ENCODE results near the gene CD226. TPM values are rescaled to one million over a fixed set of nuclear protein-coding genes. Genes with fewer than 3 reads are reported as not detected.

CD226 gene
- polyA plus RNA-seq, 1 of the 3 experiments (the other 2 are of a cell fraction) = 0.56 TPM

DNA sequence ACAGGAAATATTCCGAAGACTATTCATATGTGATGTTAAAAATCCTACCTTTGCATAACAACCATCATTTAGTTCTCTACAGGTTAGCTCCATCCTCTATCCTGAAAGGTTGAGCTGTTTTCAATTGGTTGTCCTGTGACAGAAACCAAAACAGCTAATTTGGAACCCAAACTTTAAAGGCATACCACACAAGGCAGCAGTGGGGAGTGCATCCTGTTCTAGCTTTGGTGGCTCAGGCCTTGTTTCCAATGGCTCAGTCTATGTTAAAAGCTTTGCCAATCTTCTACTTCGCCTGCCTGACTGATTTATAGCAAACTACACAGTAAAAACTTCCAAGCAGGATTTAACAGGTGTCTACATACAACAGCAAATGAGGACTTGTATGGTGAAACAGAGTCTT is 3.2 kb downstream of the CD226 start:
- no peak overlapping the region for H3K4me2 ChIP-seq
- H3K79me2 ChIP-seq (ENCODE audit: insufficient read depth) = no peaks in the 10 kb centered on the region
- no peak overlapping the region for H2AFZ ChIP-seq (ENCODE audit: low read depth)
- TF ChIP-seq POLR2AphosphoS5 (IDR thresholded peaks at IDR 0.05; ENCODE audit: low read depth, low read length) (no peak), TEAD4 (IDR thresholded peaks at IDR 0.05; ENCODE audit: borderline replicate concordance, insufficient read depth) (no peak), CHD2 (IDR thresholded peaks at IDR 0.05; ENCODE audit: low read length, partially characterized antibody) (no peak), USF1 (IDR thresholded peaks at IDR 0.05; ENCODE audit: borderline replicate concordance, low read depth) (no peak), REST (IDR thresholded peaks at IDR 0.05; ENCODE audit: low read depth, low read length) (no peak), MEF2A (IDR thresholded peaks at IDR 0.05; ENCODE audit: borderline replicate concordance, low read depth) (no peak), EP300 (IDR thresholded peaks at IDR 0.05; ENCODE audit: borderline replicate concordance in 1 of 2, low read depth in 1 of 2, low read length in 1 of 2) (no peak), JUND (IDR thresholded peaks at IDR 0.05) (no peak), RCOR1 (IDR thresholded peaks at IDR 0.05; ENCODE audit: low read length) (no peak), SMC3 (IDR thresholded peaks at IDR 0.05; ENCODE audit: low read depth, low read length) (no peak), RXRA (IDR thresholded peaks at IDR 0.05; ENCODE audit: borderline replicate concordance, low read depth) (no peak), YY1 (IDR thresholded peaks at IDR 0.05; ENCODE audit: low read depth) (no peak), GABPA (IDR thresholded peaks at IDR 0.05; ENCODE audit: low read depth) (no peak), TAF1 (IDR thresholded peaks at IDR 0.05; ENCODE audit: borderline replicate concordance, low read depth, low read length) (no peak), CTCF (IDR thresholded peaks at IDR 0.05) (no peak), TCF12 (IDR thresholded peaks at IDR 0.05) (no peak)
- TF ChIP-seq, protein P1, sequence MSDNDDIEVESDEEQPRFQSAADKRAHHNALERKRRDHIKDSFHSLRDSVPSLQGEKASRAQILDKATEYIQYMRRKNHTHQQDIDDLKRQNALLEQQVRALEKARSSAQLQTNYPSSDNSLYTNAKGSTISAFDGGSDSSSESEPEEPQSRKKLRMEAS (IDR thresholded peaks at IDR 0.05; ENCODE audit: low read depth) = no peak
- no peaks in the 10 kb centered on the region for H3K9me2 ChIP-seq
- no peaks in the 10 kb centered on the region for H3K36me3 ChIP-seq (replicated peaks in 1 of 2; ENCODE audit: control insufficient read depth in 1 of 2, insufficient read depth in 2 of 2, low read length in 1 of 2)
- ChIA-PET CTCF (interaction anchor here (1.2 kb wide), 1 partner anchor 23 kb away, joined by 3 read pairs; no protein-coding TSS in a partner anchor), POLR2A (no interaction called here)
- H3K9ac ChIP-seq = no peak overlapping the region
- no peaks in the 10 kb centered on the region for H3K27me3 ChIP-seq (ENCODE audit: insufficient read depth)
- H3F3A ChIP-seq (replicated peaks; ENCODE audit: insufficient read depth) = no peaks in the 10 kb centered on the region
- no peaks in the 10 kb centered on the region for H3K9me3 ChIP-seq
- WGBS (ENCODE audit: low lambda C conversion rate) = 85% methylated on average over 2 of the region's 2 CpGs
- H3K4me3 ChIP-seq (ENCODE audit: low read depth in 2 of 2, low read length in 1 of 2) = no peak overlapping the region
- no peaks in the 10 kb centered on the region for H4K20me1 ChIP-seq (ENCODE audit: insufficient read depth)
- H3K27ac ChIP-seq (ENCODE audit: low read depth in 2 of 2, low read length in 1 of 2) = no peak overlapping the region
- no peak for DNase-seq
- peaks cover 0 to 7% of the 10 kb centered on the region in 2 experiments; a peak in 2 of 4 replicates for H3K4me1 ChIP-seq (ENCODE audit: control insufficient read depth in 1 of 2, insufficient read depth in 2 of 2, low read depth in 1 of 2, low read length in 1 of 2)
